ENCODE measurements around the gene PITPNC1. TPM values are rescaled to one million over a fixed set of nuclear protein-coding genes. Genes with fewer than 3 reads are reported as not detected.

PITPNC1 gene
- total RNA-seq, 1 experiment from 2014 or later = 23.1 TPM

- Histone ChIP-seq H3K9ac (ENCODE audit: low read length) (no peak overlapping the region), H3K27ac (ENCODE audit: low read length) (no peak overlapping the region), H3K4me3 (ENCODE audit: low read length) (no peak overlapping the region), H3K27me3 (ENCODE audit: low read length) (no peaks in the 10 kb centered on the region), H3K79me2 (ENCODE audit: low read length) (no peaks in the 10 kb centered on the region), H3K9me3 (ENCODE audit: low read length) (0 out of 2 replicates have a peak, but pooled peaks cover 3% of the 10 kb centered on the region), H3K4me2 (ENCODE audit: low read length) (no peak overlapping the region), H3K36me3 (ENCODE audit: low read depth, low read length) (no peaks in the 10 kb centered on the region), H4K20me1 (ENCODE audit: low read length) (no peaks in the 10 kb centered on the region), H2AFZ (ENCODE audit: low read length) (no peak overlapping the region), H3K9me2 (replicated peaks; ENCODE audit: low read length) (no peaks in the 10 kb centered on the region), H3K4me1 (ENCODE audit: insufficient read depth, low read length) (no peaks in the 10 kb centered on the region), H3F3A (ENCODE audit: low read length, unreplicated experiment) (no peaks in the 10 kb centered on the region)
- BruUV-seq (replicated peaks) = no TSS peak
- DNase-seq (no peak), ATAC-seq (no peak)
- no peak for TF ChIP-seq EZH2 (IDR thresholded peaks at IDR 0.05; ENCODE audit: low read length, unreplicated experiment)
- TF ChIP-seq EZH2phosphoT487 (IDR thresholded peaks at IDR 0.05; ENCODE audit: borderline replicate concordance, low read length) = no peak
- TF ChIP-seq CTCF (conservative IDR thresholded peaks at IDR 0.05; ENCODE audit: low read depth, low read length) = no peak
- intact Hi-C loops (cut with micrococcal nuclease) = no loop called here
- ChIA-PET CTCF (no interaction called here), POLR2A (ENCODE audit: unreplicated experiment) (no interaction called here)
These were observed 278.5 kb downstream of the PITPNC1 start for GRCh38 chr17:67655478-67656148.

GRCh38 chr17:67656494-67657203 is 279.6 kb downstream of the PITPNC1 start:
- Histone ChIP-seq H3K36me3 (ENCODE audit: low read depth, low read length) (no peaks in the 10 kb centered on the region), H4K20me1 (ENCODE audit: low read length) (no peaks in the 10 kb centered on the region), H3K9me2 (replicated peaks; ENCODE audit: low read length) (no peaks in the 10 kb centered on the region), H3K4me1 (ENCODE audit: insufficient read depth, low read length) (no peaks in the 10 kb centered on the region), H3K4me2 (ENCODE audit: low read length) (no peak overlapping the region), H3F3A (ENCODE audit: low read length, unreplicated experiment) (no peaks in the 10 kb centered on the region), H3K4me3 (ENCODE audit: low read length) (no peak overlapping the region), H3K27ac (ENCODE audit: low read length) (no peak overlapping the region), H3K9ac (ENCODE audit: low read length) (no peak overlapping the region), H3K27me3 (ENCODE audit: low read length) (no peaks in the 10 kb centered on the region), H2AFZ (ENCODE audit: low read length) (no peak overlapping the region), H3K9me3 (ENCODE audit: low read length) (0 out of 2 replicates have a peak, but pooled peaks cover 3% of the 10 kb centered on the region), H3K79me2 (ENCODE audit: low read length) (no peaks in the 10 kb centered on the region)
- no TSS peak for BruUV-seq (replicated peaks)
- intact Hi-C loops (cut with micrococcal nuclease) = no loop called here
- ATAC-seq (no peak), DNase-seq (no peak)
- CTCF ChIA-PET = no interaction called here
- POLR2A ChIA-PET (ENCODE audit: unreplicated experiment) = no interaction called here
- TF ChIP-seq EZH2 (IDR thresholded peaks at IDR 0.05; ENCODE audit: low read length, unreplicated experiment) (no peak), EZH2phosphoT487 (IDR thresholded peaks at IDR 0.05; ENCODE audit: borderline replicate concordance, low read length) (no peak), CTCF (conservative IDR thresholded peaks at IDR 0.05; ENCODE audit: low read depth, low read length) (no peak)

- Histone ChIP-seq H3K9ac (ENCODE audit: low read length) (no peak overlapping the region), H3K4me3 (ENCODE audit: low read length) (no peak overlapping the region), H3K36me3 (ENCODE audit: low read depth, low read length) (no peaks in the 10 kb centered on the region), H3K4me2 (ENCODE audit: low read length) (no peak overlapping the region), H3K27me3 (ENCODE audit: low read length) (no peaks in the 10 kb centered on the region), H2AFZ (ENCODE audit: low read length) (no peak overlapping the region), H3K4me1 (ENCODE audit: insufficient read depth, low read length) (no peaks in the 10 kb centered on the region), H3K9me2 (replicated peaks; ENCODE audit: low read length) (no peaks in the 10 kb centered on the region), H4K20me1 (ENCODE audit: low read length) (no peaks in the 10 kb centered on the region), H3K79me2 (ENCODE audit: low read length) (no peaks in the 10 kb centered on the region), H3F3A (ENCODE audit: low read length, unreplicated experiment) (no peaks in the 10 kb centered on the region), H3K27ac (ENCODE audit: low read length) (no peak overlapping the region), H3K9me3 (ENCODE audit: low read length) (0 out of 2 replicates have a peak, but pooled peaks cover 3% of the 10 kb centered on the region)
- TF ChIP-seq EZH2 (IDR thresholded peaks at IDR 0.05; ENCODE audit: low read length, unreplicated experiment) (no peak), CTCF (conservative IDR thresholded peaks at IDR 0.05; ENCODE audit: low read depth, low read length) (no peak), EZH2phosphoT487 (IDR thresholded peaks at IDR 0.05; ENCODE audit: borderline replicate concordance, low read length) (no peak)
- intact Hi-C loops (cut with micrococcal nuclease) = no loop called here
- BruUV-seq (replicated peaks) = no TSS peak
- POLR2A ChIA-PET (ENCODE audit: unreplicated experiment) = no interaction called here
- DNase-seq = no peak
- ATAC-seq = no peak
- CTCF ChIA-PET = no interaction called here
These were observed 280.5 kb downstream of the PITPNC1 start for GRCh38 chr17:67657596-67657995.

Measured in PC-3 (cell line).